ENCODE measurements around the gene MARCHF2.
A peak's percentile ranks its signal among the peaks of the same experiment; 100 is the strongest.
"Not testable (repeated sequence)": the region's sequence is repeated elsewhere in the genome, so short reads cannot be mapped to it uniquely, and the experiment has no call there.

Gene MARCHF2

GRCh38 chr19:8426283-8426682 is 13.2 kb downstream of the MARCHF2 start:
- no peak overlapping the region for H3K4me3 ChIP-seq (ENCODE audit: low read depth, low read length)
- DNase-seq (ENCODE audit: low read depth): no peak
- TF ChIP-seq CTCF (IDR thresholded peaks at IDR 0.05; ENCODE audit: low read depth, low read length, missing control alignments): no peak

GRCh38 chr19:8429044-8429443 is 15.9 kb downstream of the MARCHF2 start:
- no peak for TF ChIP-seq CTCF (IDR thresholded peaks at IDR 0.05; ENCODE audit: low read depth, low read length, missing control alignments)
- DNase-seq (ENCODE audit: low read depth): no peak
- H3K4me3 ChIP-seq (ENCODE audit: low read depth, low read length): no peak overlapping the region

GRCh38 chr19:8429826-8430225 is 16.7 kb downstream of the MARCHF2 start:
- H3K4me3 ChIP-seq (ENCODE audit: low read depth, low read length): no peak overlapping the region
- TF ChIP-seq CTCF (IDR thresholded peaks at IDR 0.05; ENCODE audit: low read depth, low read length, missing control alignments): no peak
- DNase-seq (ENCODE audit: low read depth): no peak

- no peak for TF ChIP-seq CTCF (IDR thresholded peaks at IDR 0.05; ENCODE audit: low read depth, low read length, missing control alignments)
- DNase-seq (ENCODE audit: low read depth): no peak
- H3K4me3 ChIP-seq (ENCODE audit: low read depth, low read length): no peak overlapping the region
Measured at GRCh38 chr19:8430650-8431049, 17.5 kb downstream of the MARCHF2 start.

- DNase-seq (ENCODE audit: low read depth): no peak
- no peak for TF ChIP-seq CTCF (IDR thresholded peaks at IDR 0.05; ENCODE audit: low read depth, low read length, missing control alignments)
- no peak overlapping the region for H3K4me3 ChIP-seq (ENCODE audit: low read depth, low read length)
Measured at GRCh38 chr19:8438236-8438635, 25.1 kb downstream of the MARCHF2 start.

GRCh38 chr19:8441725-8442544 is 28.8 kb downstream of the MARCHF2 start:
- H3K4me3 ChIP-seq (ENCODE audit: low read depth, low read length): no peak overlapping the region
- DNase-seq (ENCODE audit: low read depth): no peak
- no peak for TF ChIP-seq CTCF (IDR thresholded peaks at IDR 0.05; ENCODE audit: low read depth, low read length, missing control alignments)

- H3K4me3 ChIP-seq (ENCODE audit: low read depth, low read length): peak overlapping the region; percentile 53
- DNase-seq (ENCODE audit: low read depth): not testable (repeated sequence)
Measured at GRCh38 chr19:8444140-8444676, 31.1 kb downstream of the MARCHF2 start.

All from GM12864 (cell line).